Fibroblast of lung (primary cell): ENCODE results near the gene KIAA1671. TPM values are rescaled to one million over a fixed set of nuclear protein-coding genes. Genes with fewer than 3 reads are reported as not detected.

Experiments used
- DNase-seq, 2 donors: peaks; one replicate each; pipeline versions ENCODE4 v3.0.0 to v3.0.0-alpha.2; 2010; ENCODE audit warnings: low read depth in 2 of 2
- H2AFZ ChIP-seq: 2 replicates; pipeline ENCODE4 v1.5.1; 2012; ENCODE audit warnings: low read length, control low read depth, inconsistent platforms
- H3K27ac ChIP-seq: 2 replicates; pipeline ENCODE4 v1.5.1; 2011; ENCODE audit warnings: low read length, control low read depth; ENCODE audit not compliant: insufficient read depth
- H3K27me3 ChIP-seq: 2 replicates; pipeline ENCODE4 v1.5.1; 2011; ENCODE audit warnings: mild to moderate bottlenecking, low read length; ENCODE audit not compliant: control insufficient read depth, insufficient read depth
- H3K36me3 ChIP-seq: 2 replicates; pipeline ENCODE4 v1.5.1; 2011; ENCODE audit warnings: low read length; ENCODE audit not compliant: control insufficient read depth, insufficient read depth
- H3K4me1 ChIP-seq: 2 replicates; pipeline ENCODE4 v1.5.1; 2011; ENCODE audit warnings: low read length; ENCODE audit not compliant: control insufficient read depth, insufficient read depth; ENCODE audit errors: extremely low read depth
- H3K4me2 ChIP-seq: 2 replicates; pipeline ENCODE4 v1.5.1; 2011; ENCODE audit warnings: low read length, control low read depth; ENCODE audit not compliant: insufficient read depth; ENCODE audit errors: extremely low read depth
- H3K4me3 ChIP-seq, 4 experiments: fragments of 200-600 bp in 1 of 4; sonication (generic) in 1 of 4; replicated peaks in 1 of 4; 2 replicates each; pipeline ENCODE4 v1.5.1; 2011 to 2016; ENCODE audit warnings: low read length in 4 of 4, low read depth in 3 of 4, mild to moderate bottlenecking in 3 of 4, control low read depth in 2 of 4, inconsistent platforms in 1 of 4, mixed read lengths in 1 of 4; ENCODE audit not compliant: insufficient read depth in 1 of 4; ENCODE audit errors: control extremely low read depth in 1 of 4
- H3K79me2 ChIP-seq: 2 replicates; pipeline ENCODE4 v1.5.1; 2012; ENCODE audit warnings: mild to moderate bottlenecking, low read length, inconsistent platforms; ENCODE audit not compliant: control insufficient read depth, insufficient read depth
- H3K9ac ChIP-seq: 2 replicates; pipeline ENCODE4 v1.5.1; 2011; ENCODE audit warnings: mild to moderate bottlenecking, low read length, control low read depth; ENCODE audit not compliant: insufficient read depth
- H3K9me3 ChIP-seq: 2 replicates; pipeline ENCODE4 v1.5.1; 2012; ENCODE audit warnings: low read depth, low read length; ENCODE audit not compliant: control insufficient read depth, insufficient read depth
- H4K20me1 ChIP-seq: 2 replicates; pipeline ENCODE4 v1.5.1; 2011; ENCODE audit warnings: low read length; ENCODE audit not compliant: control insufficient read depth, insufficient read depth; ENCODE audit errors: extremely low read depth
- CTCF ChIP-seq, 2 donors: IDR thresholded peaks in 1 of 2; conservative IDR thresholded peaks in 1 of 2; 1 replicate in 1 of 2; 2 replicates in 1 of 2; pipeline ENCODE4 v1.5.1; 2011 to 2012; ENCODE audit warnings: low read length in 2 of 2, control low read depth in 1 of 2, inconsistent platforms in 1 of 2, low read depth in 1 of 2, mild to moderate bottlenecking in 1 of 2
- EZH2 ChIP-seq: IDR thresholded peaks from 2 replicates; pipeline ENCODE4 v1.5.1; 2012; ENCODE audit warnings: low read length, control low read depth, mild to moderate bottlenecking; ENCODE audit errors: missing control alignments
- polyA plus RNA-seq, 2 donors: library from polyadenylated mRNA; depleted of rRNA in 1 of 2; stranded (reverse) in 1 of 2; unstranded in 1 of 2; fragments of >200 nt; gene quantifications; 2 replicates each; pipeline ENCODE4 v1.2.1, GENCODE V29; 2011 to 2012; ENCODE audit warnings: missing spikeins in 1 of 2
- total RNA-seq: library from RNA; depleted of rRNA; stranded (reverse); fragments of >200 nt; gene quantifications from 2 replicates; pipeline ENCODE4 v1.2.1, GENCODE V29; 2014

KIAA1671 gene
- total and polyA plus RNA-seq, 2 donors (not counting 1 experiment from before 2014, with no cell fraction given): 0.34 to 1.3 TPM

GRCh38 chr22:25182131-25183110, 229.9 kb downstream of the KIAA1671 start:
- Histone ChIP-seq H4K20me1 (no peaks in the 10 kb centered on the region), H3K4me2 (no peak overlapping the region), H3K79me2 (no peaks in the 10 kb centered on the region), H3K9ac (no peak overlapping the region), H2AFZ (no peak overlapping the region), H3K27me3 (no peaks in the 10 kb centered on the region), H3K4me3 (no peak overlapping the region), H3K36me3 (no peaks in the 10 kb centered on the region), H3K27ac (no peak overlapping the region), H3K9me3 (no peaks in the 10 kb centered on the region), H3K4me1 (no peaks in the 10 kb centered on the region)
- no peak for DNase-seq
- TF ChIP-seq EZH2 (no peak), CTCF (conservative IDR thresholded peaks at IDR 0.05 in 1 of 2, IDR thresholded peaks at IDR 0.05 in 1 of 2; ENCODE audit: low read depth in 1 of 2, low read length in 2 of 2) (no peak)

- no peaks in the 10 kb centered on the region for H3K79me2 ChIP-seq
- no peaks in the 10 kb centered on the region for H3K9me3 ChIP-seq
- no peaks in the 10 kb centered on the region for H3K36me3 ChIP-seq
- no peak overlapping the region for H2AFZ ChIP-seq
- H3K27ac ChIP-seq: no peak overlapping the region
- H3K4me1 ChIP-seq: no peaks in the 10 kb centered on the region
- no peaks in the 10 kb centered on the region for H4K20me1 ChIP-seq
- TF ChIP-seq EZH2 (no peak), CTCF (conservative IDR thresholded peaks at IDR 0.05 in 1 of 2, IDR thresholded peaks at IDR 0.05 in 1 of 2; ENCODE audit: low read depth in 1 of 2, low read length in 2 of 2) (no peak)
- no peak for DNase-seq
- no peak overlapping the region for H3K4me2 ChIP-seq
- H3K4me3 ChIP-seq: no peak overlapping the region
- no peaks in the 10 kb centered on the region for H3K27me3 ChIP-seq
- H3K9ac ChIP-seq: no peak overlapping the region
Observed at GRCh38 chr22:25183949-25184619, 231.6 kb downstream of the KIAA1671 start.

GRCh38 chr22:25186140-25186539, 233.6 kb downstream of the KIAA1671 start:
- H3K4me2 ChIP-seq: no peak overlapping the region
- no peaks in the 10 kb centered on the region for H3K4me1 ChIP-seq
- no peak overlapping the region for H3K27ac ChIP-seq
- H2AFZ ChIP-seq: no peak overlapping the region
- no peak overlapping the region for H3K4me3 ChIP-seq
- H3K79me2 ChIP-seq: no peaks in the 10 kb centered on the region
- no peaks in the 10 kb centered on the region for H3K9me3 ChIP-seq
- no peaks in the 10 kb centered on the region for H3K36me3 ChIP-seq
- no peaks in the 10 kb centered on the region for H4K20me1 ChIP-seq
- no peaks in the 10 kb centered on the region for H3K27me3 ChIP-seq
- no peak overlapping the region for H3K9ac ChIP-seq
- DNase-seq: no peak
- TF ChIP-seq CTCF (conservative IDR thresholded peaks at IDR 0.05 in 1 of 2, IDR thresholded peaks at IDR 0.05 in 1 of 2; ENCODE audit: low read depth in 1 of 2, low read length in 2 of 2): no peak
- no peak for TF ChIP-seq EZH2
